GM12801 (cell line): ENCODE results near the gene AHRR.

Experiments
- TF ChIP-seq, protein P1 (sequence below): IDR thresholded peaks from one replicate; pipeline ENCODE4 v1.5.1; 2011; ENCODE audit warnings: control low read depth; ENCODE audit not compliant: insufficient read length; ENCODE audit errors: extremely low read depth

AHRR gene

GRCh38 chr5:399296-400281 lies 78.1 kb downstream of the AHRR start:
- TF ChIP-seq, protein P1, sequence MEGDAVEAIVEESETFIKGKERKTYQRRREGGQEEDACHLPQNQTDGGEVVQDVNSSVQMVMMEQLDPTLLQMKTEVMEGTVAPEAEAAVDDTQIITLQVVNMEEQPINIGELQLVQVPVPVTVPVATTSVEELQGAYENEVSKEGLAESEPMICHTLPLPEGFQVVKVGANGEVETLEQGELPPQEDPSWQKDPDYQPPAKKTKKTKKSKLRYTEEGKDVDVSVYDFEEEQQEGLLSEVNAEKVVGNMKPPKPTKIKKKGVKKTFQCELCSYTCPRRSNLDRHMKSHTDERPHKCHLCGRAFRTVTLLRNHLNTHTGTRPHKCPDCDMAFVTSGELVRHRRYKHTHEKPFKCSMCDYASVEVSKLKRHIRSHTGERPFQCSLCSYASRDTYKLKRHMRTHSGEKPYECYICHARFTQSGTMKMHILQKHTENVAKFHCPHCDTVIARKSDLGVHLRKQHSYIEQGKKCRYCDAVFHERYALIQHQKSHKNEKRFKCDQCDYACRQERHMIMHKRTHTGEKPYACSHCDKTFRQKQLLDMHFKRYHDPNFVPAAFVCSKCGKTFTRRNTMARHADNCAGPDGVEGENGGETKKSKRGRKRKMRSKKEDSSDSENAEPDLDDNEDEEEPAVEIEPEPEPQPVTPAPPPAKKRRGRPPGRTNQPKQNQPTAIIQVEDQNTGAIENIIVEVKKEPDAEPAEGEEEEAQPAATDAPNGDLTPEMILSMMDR, result no peak

GRCh38 chr5:400282-401145 lies 79.0 kb downstream of the AHRR start:
- TF ChIP-seq, protein P1, result no peak

DNA sequence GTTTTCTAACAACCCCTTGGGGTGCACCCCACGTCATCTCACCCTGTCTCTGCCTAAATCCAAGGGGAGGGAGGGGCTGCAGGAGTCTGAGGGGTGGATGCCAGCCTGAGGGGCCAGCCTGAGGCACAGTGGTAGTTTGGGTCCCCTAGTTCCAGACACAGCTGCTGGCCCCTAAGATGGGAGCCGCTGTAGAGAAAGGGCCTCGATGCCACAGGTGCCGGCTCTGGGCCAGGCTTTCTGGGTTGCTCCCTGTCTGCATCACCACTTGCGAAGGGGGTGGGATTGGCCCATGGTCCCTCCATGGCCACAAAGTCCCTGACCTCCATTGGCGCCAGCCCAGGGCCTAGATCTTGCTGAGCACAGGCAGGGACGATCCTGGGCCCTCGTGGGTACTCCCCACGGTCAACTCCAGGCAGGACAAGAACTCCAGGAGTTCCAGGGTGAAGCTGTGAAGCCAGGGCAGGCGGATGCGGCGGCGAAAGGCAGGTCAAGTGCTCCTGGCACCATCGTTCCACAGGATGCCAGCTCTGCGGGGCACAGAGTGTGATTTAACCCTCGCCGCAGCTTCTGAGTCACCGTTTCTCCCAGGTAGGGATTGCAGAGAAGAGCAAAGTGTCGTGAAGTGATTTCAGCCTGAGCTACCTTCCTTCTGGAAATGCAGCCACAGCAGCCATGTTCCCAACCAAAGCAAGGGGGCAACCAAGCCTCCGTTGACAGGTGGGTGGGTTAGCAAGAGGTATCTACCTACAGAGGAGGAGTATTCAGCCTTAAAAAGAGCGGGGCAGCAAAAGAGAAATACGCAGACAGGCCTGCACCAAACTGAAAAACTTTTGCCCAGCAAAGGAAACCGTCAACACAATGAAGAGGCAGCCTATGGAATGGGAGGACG lies 79.9 kb downstream of the AHRR start:
- TF ChIP-seq, protein P1, result no peak

- TF ChIP-seq, protein P1, result no peak
These were observed 81.3 kb downstream of the AHRR start for GRCh38 chr5:402615-403359.

- TF ChIP-seq, protein P1, result no peak
These were observed 82.5 kb downstream of the AHRR start for GRCh38 chr5:403995-404394.

GRCh38 chr5:404666-405241 lies 83.2 kb downstream of the AHRR start:
- TF ChIP-seq, protein P1, result no peak
